Panc1 (cell line): ENCODE measurements around the gene NMNAT3.

Experiments used
- POLR2AphosphoS5 ChIP-seq: IDR thresholded peaks from 2 replicates; pipeline ENCODE4 v1.6.1; 2012; ENCODE audit warnings: mild to moderate bottlenecking, low read depth, low read length, moderate library complexity
- TF ChIP-seq, protein P1 (sequence below): fragments of 450-650 bp; IDR thresholded peaks from 2 replicates; pipeline ENCODE4 v1.5.1; 2017; ENCODE audit warnings: mild to moderate bottlenecking
- TF ChIP-seq, protein P2 (sequence below), 2 experiments: IDR thresholded peaks; 2 replicates each; pipeline ENCODE4 v1.6.1; 2011 to 2012; ENCODE audit warnings: low read depth in 2 of 2, control low read depth in 1 of 2, low read length in 1 of 2, mild to moderate bottlenecking in 1 of 2, moderate library complexity in 1 of 2; ENCODE audit not compliant: insufficient read depth in 1 of 2

DNA sequence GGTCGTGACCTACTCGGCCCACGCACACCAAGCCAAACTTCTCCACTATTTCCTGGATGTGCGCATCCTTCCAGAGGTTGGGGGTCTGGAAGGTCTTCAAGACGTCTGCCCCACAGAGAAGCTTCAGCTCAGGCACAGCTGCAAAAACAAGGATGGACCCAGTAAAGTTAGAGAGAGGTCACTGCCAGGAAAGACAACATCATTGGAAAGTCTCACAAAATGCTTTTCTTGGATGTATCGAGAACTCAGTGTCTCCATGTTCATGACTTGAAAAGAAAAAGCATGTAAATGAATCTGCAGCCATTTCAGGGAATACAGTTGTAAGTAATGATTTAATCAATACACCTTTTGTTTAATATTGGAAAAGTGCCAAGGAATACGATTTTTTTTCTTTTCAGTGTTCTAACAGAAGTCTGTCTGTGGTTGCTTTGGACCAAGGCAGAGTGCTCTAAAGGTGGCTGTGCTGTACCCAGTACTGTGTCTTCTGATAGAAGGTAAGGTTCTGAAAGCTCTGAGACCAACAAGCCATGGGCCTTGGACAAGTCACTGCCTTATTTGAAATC is 116.4 kb downstream of the NMNAT3 start:
- no peak for TF ChIP-seq POLR2AphosphoS5
- TF ChIP-seq, protein P1, sequence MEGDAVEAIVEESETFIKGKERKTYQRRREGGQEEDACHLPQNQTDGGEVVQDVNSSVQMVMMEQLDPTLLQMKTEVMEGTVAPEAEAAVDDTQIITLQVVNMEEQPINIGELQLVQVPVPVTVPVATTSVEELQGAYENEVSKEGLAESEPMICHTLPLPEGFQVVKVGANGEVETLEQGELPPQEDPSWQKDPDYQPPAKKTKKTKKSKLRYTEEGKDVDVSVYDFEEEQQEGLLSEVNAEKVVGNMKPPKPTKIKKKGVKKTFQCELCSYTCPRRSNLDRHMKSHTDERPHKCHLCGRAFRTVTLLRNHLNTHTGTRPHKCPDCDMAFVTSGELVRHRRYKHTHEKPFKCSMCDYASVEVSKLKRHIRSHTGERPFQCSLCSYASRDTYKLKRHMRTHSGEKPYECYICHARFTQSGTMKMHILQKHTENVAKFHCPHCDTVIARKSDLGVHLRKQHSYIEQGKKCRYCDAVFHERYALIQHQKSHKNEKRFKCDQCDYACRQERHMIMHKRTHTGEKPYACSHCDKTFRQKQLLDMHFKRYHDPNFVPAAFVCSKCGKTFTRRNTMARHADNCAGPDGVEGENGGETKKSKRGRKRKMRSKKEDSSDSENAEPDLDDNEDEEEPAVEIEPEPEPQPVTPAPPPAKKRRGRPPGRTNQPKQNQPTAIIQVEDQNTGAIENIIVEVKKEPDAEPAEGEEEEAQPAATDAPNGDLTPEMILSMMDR, result no peak
- TF ChIP-seq, protein P2, sequence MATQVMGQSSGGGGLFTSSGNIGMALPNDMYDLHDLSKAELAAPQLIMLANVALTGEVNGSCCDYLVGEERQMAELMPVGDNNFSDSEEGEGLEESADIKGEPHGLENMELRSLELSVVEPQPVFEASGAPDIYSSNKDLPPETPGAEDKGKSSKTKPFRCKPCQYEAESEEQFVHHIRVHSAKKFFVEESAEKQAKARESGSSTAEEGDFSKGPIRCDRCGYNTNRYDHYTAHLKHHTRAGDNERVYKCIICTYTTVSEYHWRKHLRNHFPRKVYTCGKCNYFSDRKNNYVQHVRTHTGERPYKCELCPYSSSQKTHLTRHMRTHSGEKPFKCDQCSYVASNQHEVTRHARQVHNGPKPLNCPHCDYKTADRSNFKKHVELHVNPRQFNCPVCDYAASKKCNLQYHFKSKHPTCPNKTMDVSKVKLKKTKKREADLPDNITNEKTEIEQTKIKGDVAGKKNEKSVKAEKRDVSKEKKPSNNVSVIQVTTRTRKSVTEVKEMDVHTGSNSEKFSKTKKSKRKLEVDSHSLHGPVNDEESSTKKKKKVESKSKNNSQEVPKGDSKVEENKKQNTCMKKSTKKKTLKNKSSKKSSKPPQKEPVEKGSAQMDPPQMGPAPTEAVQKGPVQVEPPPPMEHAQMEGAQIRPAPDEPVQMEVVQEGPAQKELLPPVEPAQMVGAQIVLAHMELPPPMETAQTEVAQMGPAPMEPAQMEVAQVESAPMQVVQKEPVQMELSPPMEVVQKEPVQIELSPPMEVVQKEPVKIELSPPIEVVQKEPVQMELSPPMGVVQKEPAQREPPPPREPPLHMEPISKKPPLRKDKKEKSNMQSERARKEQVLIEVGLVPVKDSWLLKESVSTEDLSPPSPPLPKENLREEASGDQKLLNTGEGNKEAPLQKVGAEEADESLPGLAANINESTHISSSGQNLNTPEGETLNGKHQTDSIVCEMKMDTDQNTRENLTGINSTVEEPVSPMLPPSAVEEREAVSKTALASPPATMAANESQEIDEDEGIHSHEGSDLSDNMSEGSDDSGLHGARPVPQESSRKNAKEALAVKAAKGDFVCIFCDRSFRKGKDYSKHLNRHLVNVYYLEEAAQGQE (IDR thresholded peaks at IDR 0.05; ENCODE audit: insufficient read depth in 1 of 2, low read depth in 2 of 2, low read length in 1 of 2), result no peak
